Measurements from ENCODE around the gene DYNC1I1.

GRCh38 chr7:95881597-95881996 lies 109.2 kb downstream of the DYNC1I1 start:
- TF ChIP-seq RAD21 (IDR thresholded peaks at IDR 0.05) (no peak), CTCF (IDR thresholded peaks at IDR 0.05; ENCODE audit: low read depth, low read length, missing input control) (no peak), MAX (IDR thresholded peaks at IDR 0.05) (no peak), REST (IDR thresholded peaks at IDR 0.05) (no peak), ZBTB33 (IDR thresholded peaks at IDR 0.05) (no peak), EGR1 (IDR thresholded peaks at IDR 0.05; ENCODE audit: low read depth in 2 of 2) (no peak), SP1 (IDR thresholded peaks at IDR 0.05) (no peak), TAF1 (conservative IDR thresholded peaks at IDR 0.05) (no peak)
